GM19455 (cell line): ENCODE results near the gene RASGEF1B.

Source experiments
- ATAC-seq: cut with Tn5 transposase; IDR thresholded peaks from one replicate; pipeline ENCODE4 v1.9.1; 2021; ENCODE audit not compliant: unreplicated experiment

Gene RASGEF1B

DNA sequence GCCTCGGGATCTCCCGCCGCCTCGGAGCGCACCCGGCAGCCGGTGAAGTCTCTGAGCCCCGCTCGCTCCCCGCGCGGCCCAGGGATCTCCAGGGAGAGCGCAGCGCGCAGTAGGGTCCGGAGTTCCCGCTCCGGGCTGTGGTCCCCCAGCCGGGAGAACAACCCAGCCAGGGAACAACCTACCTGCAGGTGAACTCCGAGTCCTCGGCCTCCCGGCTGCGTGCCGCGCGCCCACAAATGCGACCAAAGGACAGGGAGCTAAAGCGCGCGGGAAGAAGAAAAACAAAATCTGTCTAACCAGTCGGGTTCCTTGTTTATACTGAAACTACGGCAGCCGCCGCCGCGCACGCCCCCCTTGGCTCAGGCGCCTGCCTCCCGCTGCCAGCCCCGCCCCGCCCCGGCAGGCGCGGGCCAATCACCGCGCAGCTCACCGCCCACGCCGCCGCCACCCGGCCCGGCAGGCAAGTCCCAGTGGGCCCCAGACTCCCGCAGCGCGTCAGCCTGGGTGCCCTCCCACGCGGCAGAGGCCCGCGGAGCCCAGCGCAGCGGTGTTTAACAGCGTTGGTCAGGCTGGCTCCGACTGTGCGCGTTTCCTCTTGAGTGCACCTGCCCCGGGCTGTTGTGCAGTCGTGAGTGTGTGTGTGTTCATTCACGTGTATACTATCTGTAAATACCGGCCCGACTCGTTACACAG is at the start of gene RASGEF1B:
RASGEF1B (minus strand) TSS at position 320 of the 693 bp plus-strand sequence. CDS start 12,399 bp downstream, outside the sequence.
- peak; percentile 96 for ATAC-seq

DNA sequence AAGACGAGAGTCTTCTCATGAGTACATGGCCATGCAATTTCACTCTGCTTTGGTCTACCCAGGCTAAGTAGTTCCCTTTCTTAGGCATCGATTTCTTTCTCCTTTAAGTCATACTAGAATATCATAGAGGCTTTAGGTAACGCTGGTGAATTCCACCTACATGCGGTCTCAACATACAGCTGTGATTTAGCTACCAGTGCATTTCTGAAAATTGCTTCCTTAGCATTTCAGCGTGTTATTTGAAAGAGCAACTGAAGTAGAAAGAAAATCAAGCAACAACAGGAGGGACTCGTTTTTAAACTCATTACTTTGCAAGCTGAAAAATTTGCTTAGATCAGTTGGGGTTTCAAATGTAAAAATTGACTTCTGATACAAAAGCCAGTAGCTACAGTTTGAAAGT is 48.1 kb upstream of the RASGEF1B start:
- ATAC-seq, result no peak

DNA sequence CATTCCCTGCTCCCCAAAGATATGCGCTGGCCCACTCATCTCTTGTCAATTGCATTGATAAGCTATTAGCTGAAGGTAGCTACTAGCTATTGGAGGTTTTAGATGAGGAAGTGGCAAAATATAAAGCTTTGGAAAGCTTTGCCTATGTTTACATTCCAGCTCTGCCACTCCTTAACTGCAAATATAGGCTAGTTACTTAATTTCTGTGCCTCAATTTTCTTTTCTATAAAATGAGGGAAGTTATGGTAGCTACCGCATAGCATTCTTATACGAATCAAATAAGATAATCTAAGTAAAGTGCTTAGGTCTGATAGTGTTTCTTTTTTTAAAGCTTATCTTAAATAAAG is 47.7 kb upstream of the RASGEF1B start:
- ATAC-seq, result no peak

DNA sequence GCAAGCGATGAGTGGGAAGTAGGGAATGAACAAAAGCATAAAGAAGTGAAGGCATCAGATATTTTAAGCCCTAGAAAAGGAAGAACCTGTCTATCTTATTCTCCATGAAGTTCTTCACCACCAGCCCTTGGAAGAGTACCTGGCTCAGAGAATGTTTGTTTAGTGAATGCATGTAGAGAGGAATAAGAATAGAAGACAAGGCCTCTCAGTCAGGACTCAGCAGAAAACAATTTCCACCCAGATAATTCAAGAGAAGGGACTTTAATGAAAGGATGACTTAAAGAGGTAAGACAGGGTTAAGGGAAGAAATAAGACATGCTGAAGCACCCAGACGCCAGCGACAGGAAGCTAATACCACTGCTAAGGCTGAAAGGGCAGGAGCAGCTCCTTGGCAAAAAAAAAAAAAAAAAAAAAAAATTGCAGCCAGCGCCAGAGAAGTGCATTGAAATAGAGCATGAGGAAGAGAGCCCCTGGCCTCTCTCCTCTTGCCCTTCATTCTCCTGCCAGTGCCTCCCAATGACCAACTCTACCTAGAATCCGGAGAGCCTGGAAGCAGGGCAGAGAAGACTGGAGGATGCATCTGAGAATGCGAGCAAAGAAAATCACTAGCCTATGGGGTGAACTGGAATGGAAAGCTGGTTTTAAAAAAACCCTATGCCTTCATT is 47.2 kb upstream of the RASGEF1B start:
- no peak for ATAC-seq

DNA sequence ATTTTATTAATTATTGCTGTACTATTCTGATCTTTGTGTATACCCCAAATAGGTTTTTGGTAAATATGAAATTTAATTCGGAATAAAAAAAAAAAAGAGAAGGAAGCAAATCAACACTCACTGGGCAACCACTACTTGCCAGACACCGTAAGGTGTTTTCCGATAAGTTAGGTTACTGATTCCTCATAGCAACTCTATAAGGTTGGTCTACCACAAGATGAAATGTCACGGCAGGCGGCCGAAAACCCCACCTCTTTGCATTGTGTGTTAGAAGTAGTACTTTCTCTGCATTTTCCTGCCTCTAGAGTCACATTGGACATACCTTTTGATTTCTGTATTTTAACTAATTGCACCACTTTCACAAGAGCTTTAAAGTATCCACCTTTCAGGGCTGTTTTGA is 44.5 kb upstream of the RASGEF1B start:
- no peak for ATAC-seq

DNA sequence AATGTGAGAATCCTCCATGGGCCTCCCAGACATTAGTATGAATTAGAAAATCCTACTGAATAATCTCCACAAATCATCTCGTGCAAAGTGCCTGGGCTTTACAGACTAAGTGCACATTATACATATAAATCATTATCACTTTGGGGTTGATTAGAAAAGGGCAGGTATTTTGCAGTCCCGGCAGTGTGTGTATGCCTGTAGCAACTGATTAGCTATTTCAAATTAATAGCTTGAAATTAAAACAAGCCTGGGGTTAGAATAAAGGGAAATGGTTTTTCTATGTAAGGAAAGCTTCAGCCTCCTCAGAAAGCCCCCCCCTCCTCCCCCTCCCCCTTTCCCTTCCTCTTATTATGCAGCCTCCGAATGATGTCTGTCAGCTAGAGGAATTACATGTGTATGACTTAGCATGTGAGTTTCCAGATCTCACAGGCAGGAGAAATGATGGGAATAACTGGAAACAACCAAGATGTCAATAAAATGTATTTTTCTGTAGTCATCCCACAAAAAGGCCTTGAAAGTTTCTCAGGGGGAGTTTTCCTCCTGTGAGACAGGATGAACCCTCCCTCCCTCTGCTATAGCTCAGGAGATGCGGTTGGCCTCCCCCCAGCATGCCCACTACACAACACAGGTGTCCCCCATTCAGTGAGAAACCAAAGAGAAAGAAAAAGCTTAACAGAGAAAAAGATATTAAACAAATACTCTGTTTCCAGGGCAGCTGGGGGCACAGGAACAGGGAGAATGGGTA is 41.2 kb upstream of the RASGEF1B start:
- no peak for ATAC-seq

DNA sequence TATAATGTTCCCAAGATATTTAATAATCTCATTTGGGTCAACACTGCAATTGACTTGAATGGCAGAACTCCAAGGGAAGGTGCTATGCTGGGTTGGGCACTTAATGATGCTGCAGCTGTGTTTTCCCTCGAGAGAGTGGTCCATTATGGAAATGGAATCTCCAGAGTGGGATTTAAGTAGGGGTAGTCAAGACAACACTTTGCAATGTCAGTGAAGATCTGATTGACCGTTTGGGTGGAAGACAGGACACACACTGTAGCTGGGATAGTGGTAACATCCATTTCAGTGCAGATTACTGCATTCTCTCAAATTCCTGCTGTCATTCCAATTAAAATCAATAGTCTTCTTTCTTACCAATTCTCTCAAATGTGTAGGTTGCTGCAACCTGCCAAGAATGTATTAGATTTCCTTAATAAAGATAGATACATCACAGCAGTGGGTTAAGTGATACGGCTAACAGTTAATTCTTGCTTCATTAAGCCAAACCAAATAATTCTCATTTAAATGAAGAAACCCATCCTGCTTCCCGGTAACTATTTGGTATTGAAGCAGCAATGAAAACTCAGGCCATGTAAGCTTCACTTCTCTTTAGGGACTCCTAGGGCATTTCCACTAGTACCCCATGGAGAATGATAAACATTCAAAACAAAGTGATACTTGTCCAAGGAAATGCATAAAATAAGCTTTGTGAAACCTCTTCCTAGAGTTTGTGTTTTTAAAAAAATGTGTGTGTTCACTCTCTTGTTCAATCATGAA is 40.5 kb upstream of the RASGEF1B start:
- ATAC-seq, result no peak

DNA sequence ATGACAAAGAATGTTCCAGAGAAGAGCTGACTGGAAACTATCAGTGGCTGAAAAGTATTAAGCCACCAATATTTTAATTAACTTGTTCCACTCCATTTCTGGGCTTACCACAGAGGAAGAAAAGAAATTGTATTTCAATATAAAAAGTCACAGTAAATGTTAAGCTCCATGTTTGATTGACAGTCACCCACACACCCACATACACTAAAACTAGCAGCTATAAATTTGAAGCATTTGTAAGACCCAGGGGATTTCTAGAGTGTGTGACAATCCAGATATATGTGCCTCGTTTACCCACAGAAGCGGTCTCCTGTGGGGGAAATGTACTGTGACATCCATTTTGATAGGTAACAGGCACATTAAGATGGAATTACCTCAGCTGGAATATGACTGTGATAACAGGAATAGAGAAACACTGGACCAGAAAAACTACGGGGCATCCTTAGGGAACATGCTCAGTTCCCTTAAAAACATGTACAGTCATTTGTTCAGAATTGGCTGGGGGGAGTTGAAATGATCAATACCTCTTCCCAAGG is 39.0 kb upstream of the RASGEF1B start:
- ATAC-seq, result no peak

DNA sequence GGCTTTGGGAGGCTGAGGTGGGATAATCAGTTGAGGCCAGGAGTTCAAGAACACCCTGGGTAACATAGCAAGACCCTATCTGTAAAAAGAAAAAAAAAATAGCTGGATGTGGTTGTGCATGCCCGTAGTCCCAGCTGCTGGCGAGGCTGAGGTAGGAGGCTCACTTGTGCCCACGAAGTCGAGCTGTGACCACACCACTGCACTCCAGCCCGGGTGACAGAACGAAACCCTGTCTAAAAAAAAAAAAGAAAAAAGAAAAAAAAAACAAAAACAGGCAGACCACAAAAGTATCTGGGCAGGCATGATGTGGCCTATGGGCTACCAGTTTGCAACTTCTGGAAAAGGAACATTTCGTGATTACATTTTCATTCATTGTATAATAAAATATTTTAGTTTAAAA is 38.1 kb upstream of the RASGEF1B start:
- no peak for ATAC-seq

DNA sequence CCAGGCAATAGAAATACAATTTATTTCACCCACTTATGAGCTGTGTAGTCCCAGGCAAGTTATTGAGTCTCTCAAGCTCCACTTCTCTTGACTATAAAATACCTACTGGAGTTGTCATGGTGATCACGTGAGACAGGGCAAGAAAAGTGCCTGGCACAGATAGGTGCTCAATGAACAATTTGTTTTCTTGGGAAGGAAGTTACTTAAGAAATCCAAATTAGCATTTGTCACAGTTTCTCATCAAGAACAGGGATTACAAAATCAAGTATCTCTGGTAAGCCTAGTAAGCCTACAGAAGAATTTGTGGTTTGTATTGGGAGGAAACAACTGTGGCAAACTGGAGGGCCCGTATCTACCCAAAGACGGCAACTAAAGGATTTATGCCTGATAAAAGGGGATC is 37.5 kb upstream of the RASGEF1B start:
- ATAC-seq, result no peak

DNA sequence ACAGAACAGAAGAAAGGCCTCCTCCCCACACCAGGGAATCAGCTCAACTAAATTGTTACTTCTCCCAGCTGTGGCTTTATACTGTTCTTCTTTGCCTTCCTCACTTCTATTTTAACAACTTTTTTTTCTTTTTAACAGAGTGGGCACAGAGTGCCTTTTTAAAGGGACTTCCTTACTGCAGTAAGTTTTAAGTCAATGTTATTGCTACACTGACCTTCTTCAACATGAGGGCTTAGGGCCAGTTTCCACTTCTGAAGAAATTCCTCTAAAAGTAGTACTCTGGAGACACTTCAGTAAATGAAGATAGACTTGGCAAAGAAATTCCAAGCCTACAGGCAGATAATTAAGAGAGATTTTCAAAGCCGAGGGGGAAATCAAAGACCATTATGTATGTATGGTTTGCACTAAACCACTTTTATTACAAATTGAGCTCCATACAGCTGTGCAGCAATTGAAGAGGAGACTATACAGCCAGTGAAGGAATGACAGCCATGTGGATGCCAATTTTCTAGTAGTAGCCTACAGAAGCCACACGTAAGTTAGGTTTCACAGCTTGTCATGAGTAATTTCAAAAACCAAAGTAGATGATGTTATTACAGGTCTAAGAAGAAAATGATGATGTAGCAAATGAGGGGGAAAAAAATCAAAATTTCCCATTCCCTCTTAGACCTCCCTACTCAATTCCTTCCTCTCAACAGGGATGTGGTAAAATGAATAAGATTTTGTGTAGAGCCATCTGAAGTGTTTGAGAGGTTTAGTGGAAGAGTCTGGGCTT is 36.9 kb upstream of the RASGEF1B start:
- ATAC-seq, result no peak

DNA sequence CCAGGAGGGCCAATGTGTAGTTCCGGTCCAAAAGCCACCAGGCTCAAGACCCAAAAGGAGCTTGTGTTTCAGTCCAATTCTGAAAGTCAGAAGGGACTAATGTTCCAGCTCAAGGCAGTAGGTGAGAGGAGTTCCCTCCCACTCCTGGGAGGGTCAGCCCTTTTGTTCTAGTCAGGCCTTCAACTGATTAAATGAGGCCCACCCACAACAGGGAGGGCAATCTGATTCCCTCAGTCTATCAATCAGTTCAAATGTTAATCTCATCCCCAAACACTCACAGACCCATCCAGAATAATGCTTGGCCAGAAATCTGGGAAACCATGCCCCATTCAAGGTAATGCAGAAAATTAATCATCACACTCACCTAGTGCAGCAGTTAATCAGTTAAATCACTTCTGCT is 35.8 kb upstream of the RASGEF1B start:
- no peak for ATAC-seq

DNA sequence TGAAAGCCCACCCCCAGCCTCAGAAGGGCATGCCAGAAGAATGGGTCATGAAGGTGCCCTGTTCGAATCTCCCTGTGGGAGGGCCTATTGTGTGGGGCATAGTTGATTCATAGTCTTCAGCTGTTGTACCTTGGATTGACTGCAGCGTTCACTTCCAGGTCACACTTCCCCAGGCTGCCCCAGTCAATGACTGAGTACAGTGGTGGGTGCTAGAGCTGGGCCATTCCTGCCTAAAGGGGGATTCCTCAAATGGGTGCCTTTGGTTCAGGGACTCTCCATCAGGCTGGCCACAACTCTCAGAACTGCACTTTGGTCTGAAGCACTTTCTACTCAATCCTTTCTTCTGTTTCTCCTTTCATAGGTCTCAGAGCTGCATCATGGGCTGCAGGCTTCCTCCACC is 35.0 kb upstream of the RASGEF1B start:
- peak; percentile 51 for ATAC-seq

DNA sequence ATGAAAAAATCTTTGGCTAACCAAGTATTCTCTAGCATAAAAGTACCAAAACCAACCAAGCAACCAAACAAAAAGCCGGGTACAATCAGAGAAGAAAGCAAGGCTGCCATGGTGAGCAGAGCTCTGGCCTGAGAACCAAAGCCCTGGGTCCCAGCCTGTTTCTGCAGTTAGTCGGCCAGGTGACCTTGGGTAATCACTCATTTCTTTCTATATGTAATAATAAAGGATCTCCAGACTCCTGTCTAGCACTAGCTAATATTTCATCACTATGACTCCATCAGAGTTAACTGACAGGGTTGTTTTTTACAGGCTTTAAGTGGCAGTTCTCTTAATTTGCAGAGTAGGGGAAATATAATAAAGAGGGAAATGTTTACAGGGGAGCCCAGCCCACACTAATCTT is 34.0 kb upstream of the RASGEF1B start:
- ATAC-seq, result no peak

DNA sequence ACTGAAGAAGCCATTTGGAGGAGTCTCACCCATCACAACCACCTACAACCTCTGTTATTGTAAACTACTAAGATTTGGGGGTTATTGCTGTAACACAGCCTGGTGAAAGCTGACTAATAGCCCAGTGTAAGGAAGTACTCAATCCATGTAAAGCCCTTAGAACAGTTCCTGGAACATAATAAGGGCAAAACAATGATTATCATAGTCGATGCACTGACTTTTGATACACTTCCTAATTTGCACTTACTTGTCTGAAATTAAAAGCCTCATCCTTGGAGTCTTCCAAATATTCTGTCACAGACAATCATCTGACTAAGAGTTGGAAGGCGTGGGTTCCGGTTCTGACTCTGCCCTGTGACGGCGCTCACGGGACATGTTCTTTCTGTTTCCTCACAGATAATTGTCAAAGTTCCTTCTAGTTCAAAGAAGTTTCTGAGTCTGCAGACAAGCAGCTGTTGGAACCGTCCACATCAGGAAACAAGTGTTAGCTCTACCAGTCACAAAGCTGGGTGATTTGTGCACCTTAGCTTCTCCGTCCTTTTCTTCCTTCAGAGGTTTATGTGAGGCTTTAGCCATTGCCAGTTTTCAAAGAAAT is 33.4 kb upstream of the RASGEF1B start:
- ATAC-seq, result peak; percentile 47

DNA sequence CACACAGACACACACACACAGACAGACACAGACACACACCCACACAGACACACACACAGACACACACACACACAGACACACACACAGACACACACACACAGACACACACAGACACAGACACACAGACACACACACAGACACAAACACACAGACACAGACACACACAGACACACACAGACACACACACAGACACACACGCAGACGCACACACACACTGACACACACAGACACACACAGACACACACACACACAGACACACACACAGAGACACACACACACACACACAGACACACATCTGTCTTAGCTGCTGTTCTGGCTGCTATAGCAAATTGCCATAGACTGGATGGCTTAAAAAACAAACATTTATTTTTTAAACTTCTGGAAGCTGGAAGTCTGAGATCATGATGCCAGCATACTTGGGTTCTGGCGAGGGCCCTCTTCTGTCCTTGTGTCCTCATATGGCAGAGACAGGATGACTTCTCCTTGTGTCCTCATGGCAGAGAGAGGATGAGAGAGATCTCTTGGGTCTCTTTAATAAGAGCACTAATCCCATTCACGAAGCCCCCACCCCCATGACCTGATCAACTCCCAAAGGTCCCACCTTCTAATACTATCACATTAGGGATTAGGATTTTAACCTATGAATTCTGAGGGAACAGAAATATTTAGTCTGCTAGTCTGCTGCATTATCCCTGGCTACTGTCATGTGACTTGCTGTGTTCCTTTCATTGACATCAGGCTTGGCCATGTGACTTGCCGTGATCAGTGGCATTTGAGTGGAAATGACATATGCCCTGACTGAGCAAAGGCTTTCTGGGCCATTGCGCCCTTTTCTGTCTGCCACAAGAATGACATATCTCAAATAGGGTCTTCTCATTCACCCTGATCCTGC is 32.7 kb upstream of the RASGEF1B start:
- no peak for ATAC-seq

DNA sequence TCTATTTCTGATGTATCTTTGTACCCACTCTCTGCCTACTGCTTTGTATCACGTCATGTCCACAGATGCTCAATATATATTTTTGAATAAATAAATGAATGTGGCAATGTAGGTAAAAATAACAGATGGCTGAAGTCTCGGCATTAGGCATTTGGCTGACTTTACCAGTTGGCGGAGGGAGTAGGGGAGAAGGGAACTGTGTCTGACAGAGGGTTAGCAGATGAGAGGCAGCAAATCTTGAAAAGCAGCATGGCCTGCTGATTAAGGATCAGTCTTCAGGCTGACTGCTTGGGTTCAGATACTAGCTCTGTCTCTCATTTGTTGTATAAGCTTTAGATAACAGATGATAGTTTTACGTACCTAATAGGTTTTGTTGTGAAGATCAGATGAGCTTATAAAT is 31.9 kb upstream of the RASGEF1B start:
- no peak for ATAC-seq

DNA sequence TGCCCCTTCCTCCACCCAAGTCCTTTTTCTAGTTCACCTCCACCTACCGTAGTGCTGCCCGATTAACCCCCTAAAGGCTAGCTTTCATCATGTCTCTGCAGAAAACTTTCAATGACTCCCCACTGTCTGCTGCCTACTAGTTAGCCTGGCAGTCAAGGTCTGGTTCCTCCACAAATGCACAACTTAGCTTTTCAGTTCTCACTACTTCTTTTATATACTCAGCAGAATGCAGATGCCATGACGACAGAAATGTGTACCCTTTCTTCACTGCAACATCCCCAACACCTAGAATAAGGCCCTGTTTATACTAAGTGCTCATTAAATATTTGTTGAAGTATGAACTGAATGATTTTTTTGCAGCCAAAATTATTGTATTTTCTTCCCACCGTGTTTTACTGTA is 30.9 kb upstream of the RASGEF1B start:
- ATAC-seq, result no peak

DNA sequence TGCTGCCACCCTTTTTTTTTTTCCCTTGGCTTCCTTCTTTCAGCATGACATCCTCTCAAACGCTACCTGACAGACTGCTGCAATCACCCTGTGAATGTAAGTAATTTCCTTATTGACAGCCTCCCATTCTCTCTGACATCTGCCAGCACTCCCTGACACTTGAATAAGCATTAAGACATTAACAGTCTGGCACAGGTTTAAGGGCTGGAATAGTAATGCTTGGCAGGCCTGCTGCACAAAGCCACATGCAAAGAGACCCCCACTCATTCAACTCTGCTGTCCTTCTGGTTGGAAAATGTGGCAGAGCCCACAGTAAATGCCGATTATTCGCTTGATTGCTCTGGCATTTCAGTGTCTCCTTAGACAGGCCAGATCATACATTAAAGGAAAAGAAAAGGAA is 28.1 kb upstream of the RASGEF1B start:
- no peak for ATAC-seq
